ENCODE data around the gene SPEM3.
A peak's percentile ranks its signal among the peaks of the same experiment; 100 is the strongest.

The SPEM3 gene

DNA sequence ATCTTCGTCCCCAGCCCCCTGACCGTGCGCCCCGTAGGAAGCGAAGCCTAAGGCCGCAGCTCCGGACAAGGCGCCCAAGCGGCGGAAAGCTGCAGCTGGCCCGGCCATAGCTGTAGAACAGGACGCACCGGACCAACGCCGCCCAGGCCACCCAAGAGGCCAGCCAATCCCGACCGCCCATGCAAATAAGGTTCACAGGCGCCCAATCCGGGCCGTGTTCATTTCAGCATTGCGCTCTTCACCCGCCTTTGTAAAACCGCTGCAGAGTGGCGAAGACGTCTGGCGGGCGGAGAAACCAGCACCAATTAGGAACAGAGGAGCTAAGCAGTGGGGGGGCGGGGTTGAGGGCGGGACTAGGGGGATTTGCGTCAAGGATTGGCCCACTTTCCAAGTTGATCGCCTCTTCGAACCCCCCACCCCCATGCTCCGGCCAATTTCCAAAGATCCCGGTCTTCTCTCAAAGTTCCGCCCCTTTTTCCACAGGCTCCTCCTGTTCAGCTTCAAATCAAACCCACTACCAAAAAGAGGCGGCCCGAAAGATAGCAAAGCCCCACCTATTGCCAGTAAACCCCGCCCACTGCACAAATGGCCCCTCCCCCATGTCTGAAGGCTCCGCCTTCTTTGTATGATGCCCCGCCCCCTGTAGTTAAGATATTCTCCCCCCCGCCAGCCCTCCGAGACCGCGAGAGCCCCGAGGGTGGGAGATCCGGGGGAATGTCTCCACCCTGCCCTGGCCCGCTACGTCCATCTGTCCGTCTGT is 24.5 kb upstream of the SPEM3 start, which contains the start of gene TMEM256:
TMEM256 (minus strand) TSS at position 121 of the 760 bp plus-strand sequence; CDS start at position 108, 13 bp downstream.
- peak; percentile 98 for DNase-seq

GRCh38 chr17:7404737-7405349 is 23.8 kb upstream of the SPEM3 start:
- peak; percentile 81 for DNase-seq

GRCh38 chr17:7405350-7406234 is 23.1 kb upstream of the SPEM3 start:
- DNase-seq: no peak

DNA sequence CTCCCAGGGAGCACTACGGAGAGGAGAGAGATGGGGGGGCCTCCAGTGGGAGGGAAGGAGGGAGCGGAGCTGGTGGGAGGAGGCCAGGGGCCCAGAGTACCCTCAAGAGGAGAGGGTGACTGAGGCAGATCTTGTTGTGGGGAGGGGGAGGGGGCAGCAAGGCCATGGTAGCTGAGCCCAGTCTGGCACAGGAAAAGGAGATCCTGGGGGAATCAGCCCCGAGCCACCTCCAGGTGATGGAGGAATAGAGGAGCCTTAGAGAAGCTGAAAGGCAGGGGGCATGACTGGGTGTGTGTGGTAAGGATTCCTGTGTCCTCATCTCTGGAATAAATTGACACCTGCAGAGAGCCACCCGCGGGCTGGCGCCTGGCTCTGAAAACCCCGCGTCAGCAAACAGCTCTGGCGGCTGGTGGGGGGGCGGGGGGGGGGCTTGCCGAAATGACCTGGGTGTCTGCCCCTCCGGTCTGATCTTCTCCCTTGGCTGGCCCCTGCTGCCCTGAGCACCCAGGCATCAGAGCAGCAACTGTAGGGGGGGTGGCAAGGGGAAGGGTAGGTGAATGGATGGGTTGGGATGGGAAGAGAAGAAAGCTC is 22.3 kb upstream of the SPEM3 start:
- no peak for DNase-seq

- DNase-seq: no peak
Observed at GRCh38 chr17:7407082-7407481, 21.6 kb upstream of the SPEM3 start.

- DNase-seq: no peak
Observed at GRCh38 chr17:7407485-7408251, 21.0 kb upstream of the SPEM3 start, which contains the start of gene NLGN2. Gene NLGN2, plus strand, starts transcription at chr17:7407845. Its CDS starts 411 bp downstream, at chr17:7408256.

- DNase-seq: peak; percentile 52
Observed at GRCh38 chr17:7408252-7408727, 20.4 kb upstream of the SPEM3 start.

DNA sequence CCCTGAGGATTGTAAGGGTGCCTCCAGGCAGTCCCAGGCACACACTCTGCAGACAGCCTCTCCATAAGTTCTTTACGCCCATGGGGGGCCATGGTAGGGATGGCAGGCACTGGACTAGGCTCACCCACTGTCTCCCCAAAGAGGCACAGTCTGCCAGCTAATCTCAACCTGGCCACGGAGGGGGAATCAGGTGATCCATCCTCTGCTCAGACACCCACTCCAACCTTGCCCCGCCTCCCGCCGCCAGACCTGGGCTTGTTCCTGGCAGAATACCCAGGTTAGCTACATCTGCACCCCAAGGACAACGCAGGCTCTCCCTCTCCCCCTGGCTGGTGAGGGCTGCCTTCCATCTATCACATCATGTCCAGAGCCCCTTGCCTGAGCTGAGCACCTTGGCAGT is 19.8 kb upstream of the SPEM3 start:
- no peak for DNase-seq

DNA sequence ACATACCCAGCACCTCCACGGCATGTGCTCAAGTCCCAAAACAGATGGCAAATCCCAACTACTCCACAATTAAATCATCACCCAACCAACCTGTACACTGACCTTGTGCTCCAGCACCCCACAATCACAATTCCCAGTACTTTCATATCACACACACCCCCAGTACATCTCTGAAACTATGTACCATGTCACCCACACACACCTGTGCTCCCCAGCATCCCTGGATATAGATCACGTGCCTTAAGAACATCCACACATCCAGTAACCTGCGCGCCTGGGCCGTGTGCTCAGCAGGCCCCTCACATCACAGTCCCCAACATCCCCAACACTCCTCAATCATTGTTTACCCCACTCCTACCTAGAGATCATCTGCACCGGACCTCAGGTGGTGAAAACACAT is 18.9 kb upstream of the SPEM3 start:
- DNase-seq: no peak

DNA sequence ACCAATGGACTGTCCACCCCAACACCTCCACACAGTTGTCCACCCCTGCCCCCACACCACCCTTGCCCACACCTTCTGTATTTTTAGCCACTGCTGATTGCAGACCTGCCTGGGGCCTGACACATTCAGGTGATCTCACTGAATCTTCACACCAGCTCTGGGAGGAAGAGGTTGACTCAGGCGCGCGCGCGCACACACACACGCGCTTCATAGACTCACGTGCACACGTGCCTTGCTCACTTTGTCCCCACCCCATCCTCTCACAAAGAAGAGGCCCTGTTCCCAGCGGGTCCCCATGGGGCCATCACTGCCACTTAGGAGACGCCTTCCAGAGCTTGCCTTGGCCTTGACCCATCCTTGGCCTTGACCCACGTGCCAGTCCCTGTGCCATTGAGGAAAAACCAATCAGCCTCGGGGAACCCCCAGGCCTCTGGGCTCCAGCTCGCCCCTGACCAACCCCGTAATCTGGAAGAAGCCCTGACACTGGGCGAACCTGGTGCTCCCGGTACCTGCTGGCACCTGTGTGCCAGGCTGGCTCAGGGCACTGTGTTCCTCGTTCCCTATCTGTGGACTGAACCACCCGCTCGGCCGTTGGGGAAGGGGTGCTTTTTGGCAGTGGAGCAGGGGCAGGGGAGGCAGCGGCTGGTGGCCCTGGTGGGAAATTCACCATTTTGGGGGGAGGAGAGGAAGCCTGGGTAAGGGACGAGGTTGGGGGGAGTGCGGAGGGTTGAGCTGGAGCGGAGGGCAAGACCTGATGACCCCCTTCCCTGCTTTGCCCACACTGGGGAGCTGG is 17.8 kb upstream of the SPEM3 start:
- DNase-seq: no peak

- DNase-seq: no peak
Observed at GRCh38 chr17:7411427-7411750, 17.3 kb upstream of the SPEM3 start.

DNA sequence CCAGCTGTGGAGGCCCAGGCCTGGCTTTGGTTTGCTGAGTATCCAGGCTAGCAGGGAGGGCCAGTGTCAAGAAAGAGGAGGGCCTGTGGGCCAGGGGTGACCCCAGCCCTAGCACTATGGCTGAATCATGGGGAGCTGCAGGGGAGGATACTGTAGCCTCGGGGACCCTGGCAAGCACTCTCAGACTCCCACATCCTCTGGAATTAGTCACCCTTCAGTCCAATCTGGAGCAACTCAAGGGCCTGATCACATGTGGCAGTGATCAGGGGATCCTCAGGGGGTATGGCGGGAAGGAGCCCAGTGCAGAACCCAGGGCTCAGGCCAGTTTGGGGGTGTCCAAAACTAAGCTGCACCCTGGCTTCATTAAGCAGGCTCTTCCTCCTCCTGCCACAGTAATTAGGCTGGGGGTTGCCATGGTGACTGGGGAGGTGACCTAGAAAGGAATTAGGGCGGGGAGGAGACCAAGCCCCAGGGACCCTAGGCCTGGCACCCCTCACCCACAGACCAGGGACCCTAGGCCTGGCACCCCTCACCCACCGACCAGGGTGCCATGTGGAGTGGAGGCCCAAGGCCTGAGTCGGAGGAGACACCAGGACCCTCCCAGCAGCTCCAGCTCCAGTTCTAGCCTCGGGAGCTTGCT is 15.2 kb upstream of the SPEM3 start:
- DNase-seq: no peak

- no peak for DNase-seq
Observed at GRCh38 chr17:7414837-7415236, 13.8 kb upstream of the SPEM3 start.

GRCh38 chr17:7415784-7416183 is 12.9 kb upstream of the SPEM3 start:
- DNase-seq: no peak

DNA sequence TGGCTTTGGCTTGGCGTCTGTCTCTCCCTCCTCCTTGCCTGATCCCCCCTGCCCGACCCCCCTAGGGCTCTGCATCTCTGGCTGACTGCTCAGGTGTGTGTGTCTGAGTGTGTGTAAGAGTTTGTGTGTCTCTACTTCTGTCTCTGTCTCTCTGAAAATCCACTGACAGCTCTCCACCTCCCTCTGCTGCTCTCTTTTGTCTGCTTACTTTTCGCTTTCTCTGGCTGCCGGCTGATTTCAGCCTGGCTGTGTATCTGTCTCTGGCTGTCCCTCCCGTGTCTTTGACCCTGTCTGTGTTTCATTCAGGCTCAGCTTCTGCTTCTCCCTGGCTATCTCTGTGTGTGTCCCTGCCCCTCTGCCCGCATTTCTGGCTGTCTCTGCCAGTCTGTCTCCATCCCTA is 12.3 kb upstream of the SPEM3 start:
- peak; percentile 21 for DNase-seq

DNA sequence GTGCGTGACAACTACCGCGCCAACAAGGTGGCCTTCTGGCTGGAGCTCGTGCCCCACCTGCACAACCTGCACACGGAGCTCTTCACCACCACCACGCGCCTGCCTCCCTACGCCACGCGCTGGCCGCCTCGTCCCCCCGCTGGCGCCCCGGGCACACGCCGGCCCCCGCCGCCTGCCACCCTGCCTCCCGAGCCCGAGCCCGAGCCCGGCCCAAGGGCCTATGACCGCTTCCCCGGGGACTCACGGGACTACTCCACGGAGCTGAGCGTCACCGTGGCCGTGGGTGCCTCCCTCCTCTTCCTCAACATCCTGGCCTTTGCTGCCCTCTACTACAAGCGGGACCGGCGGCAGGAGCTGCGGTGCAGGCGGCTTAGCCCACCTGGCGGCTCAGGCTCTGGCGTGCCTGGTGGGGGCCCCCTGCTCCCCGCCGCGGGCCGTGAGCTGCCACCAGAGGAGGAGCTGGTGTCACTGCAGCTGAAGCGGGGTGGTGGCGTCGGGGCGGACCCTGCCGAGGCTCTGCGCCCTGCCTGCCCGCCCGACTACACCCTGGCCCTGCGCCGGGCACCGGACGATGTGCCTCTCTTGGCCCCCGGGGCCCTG is 11.5 kb upstream of the SPEM3 start:
- no peak for DNase-seq

DNA sequence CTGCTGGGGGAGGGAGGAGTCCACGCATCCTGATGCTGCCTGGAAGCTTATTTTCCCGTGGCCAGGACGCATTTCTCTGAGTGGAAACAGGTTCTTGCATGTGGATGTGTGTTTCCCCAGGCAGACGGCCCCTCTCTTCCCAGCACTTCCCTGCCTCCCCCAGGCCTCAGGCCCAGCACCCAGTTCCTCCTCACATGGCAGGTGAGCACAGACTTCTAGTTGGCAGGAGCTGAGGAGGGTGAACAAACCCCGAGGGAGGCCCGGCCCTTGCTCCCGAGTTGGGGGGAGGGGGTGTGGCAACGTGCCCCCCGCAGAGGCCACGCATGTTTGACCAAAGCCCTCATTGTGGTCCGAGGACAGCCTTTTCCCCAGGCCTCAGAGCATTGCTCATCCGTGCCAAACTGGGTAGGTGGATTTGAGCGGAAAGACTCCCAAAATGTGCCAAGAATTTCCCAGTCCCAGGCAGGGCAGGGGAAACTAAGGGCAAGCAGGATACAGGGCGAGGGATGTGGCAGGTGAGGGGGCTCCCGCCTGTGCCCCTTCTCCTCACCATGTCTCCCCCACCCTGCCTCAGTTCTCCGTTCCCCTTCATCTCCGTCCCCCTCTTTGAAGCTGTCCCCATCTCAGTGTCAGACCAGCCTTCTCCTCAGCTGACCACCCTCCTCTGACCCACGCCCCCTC is 10.0 kb upstream of the SPEM3 start:
- DNase-seq: no peak

GRCh38 chr17:7419819-7420610 is 8.6 kb upstream of the SPEM3 start, which contains the start of gene SPEM1:
Gene SPEM1, plus strand, starts transcription at chr17:7420324. Its CDS starts 61 bp downstream, at chr17:7420385.
- DNase-seq: no peak

DNA sequence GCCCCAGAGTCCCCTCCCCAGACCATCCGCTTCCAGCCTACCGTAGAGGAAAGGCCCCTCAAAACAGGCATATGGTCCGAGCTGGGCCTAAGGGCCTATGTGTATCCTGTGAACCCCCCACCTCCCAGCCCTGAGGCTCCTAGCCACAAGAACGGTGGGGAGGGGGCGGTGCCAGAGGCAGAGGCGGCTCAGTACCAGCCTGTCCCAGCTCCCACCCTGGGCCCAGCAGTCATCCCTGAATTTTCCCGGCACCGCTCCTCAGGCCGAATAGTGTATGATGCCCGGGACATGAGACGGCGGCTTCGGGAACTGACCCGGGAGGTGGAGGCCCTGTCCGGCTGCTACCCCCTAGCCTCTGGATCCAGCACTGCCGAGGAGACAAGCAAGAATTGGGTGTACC is 7.5 kb upstream of the SPEM3 start:
- no peak for DNase-seq

All from CD4-positive, alpha-beta T cell treated with Interleukin-17A for 4 hours (primary cell).